HFFc6 (cell line): Measurements from ENCODE around the gene PTDSS2. TPM values are rescaled to one million over a fixed set of nuclear protein-coding genes. Genes with fewer than 3 reads are reported as not detected.
A peak's percentile ranks its signal among the peaks of the same experiment; 100 is the strongest.
"Not testable (repeated sequence)": the region's sequence is repeated elsewhere in the genome, so short reads cannot be mapped to it uniquely, and the experiment has no call there.

Source experiments
- DNase-seq: peaks from one replicate; pipeline ENCODE4 v3.0.0-alpha.2; 2018
- H3K27ac Mint-ChIP-seq: 2 replicates; pipeline ENCODE4 v1.8.0; 2020; ENCODE audit warnings: mild to moderate bottlenecking, mixed read lengths
- H3K27me3 Mint-ChIP-seq: 2 replicates; pipeline ENCODE4 v1.8.0; 2021; ENCODE audit warnings: mild to moderate bottlenecking, moderate library complexity, mixed read lengths; ENCODE audit not compliant: insufficient read depth
- H3K36me3 Mint-ChIP-seq: 2 replicates; pipeline ENCODE4 v1.8.0; 2021; ENCODE audit warnings: low read depth, mixed read lengths
- H3K4me1 Mint-ChIP-seq: 2 replicates; pipeline ENCODE4 v1.8.0; 2020; ENCODE audit warnings: low read depth, mixed read lengths
- H3K4me3 Mint-ChIP-seq: 2 replicates; pipeline ENCODE4 v1.8.0; 2020; ENCODE audit warnings: mild to moderate bottlenecking, moderate library complexity, mixed read lengths
- H3K9me3 Mint-ChIP-seq: 2 replicates; pipeline ENCODE4 v1.8.0; 2020; ENCODE audit warnings: mild to moderate bottlenecking, mixed read lengths
- CTCF ChIP-seq: fragments of 200-600 bp; sonication (generic); IDR thresholded peaks from 2 replicates; pipeline ENCODE4 v1.5.0; 2021; ENCODE audit warnings: antibody characterized with exemption, mild to moderate bottlenecking
- total RNA-seq, 6 experiments: library from RNA; stranded (reverse); fragmentation: NEBNext Ultra II Directional; extraction: Animal tissue kit (Norgen Biotek cat#: 25700); gene quantifications; 2 replicates in 1 of 6; 3 replicates in 5 of 6; pipeline ENCODE4 v1.2.3, GENCODE V29; 2021

PTDSS2 gene
- total RNA-seq, 6 experiments from 2014 or later, result 23.3 to 34.5 (median 27.2) TPM

- peaks cover 43% of the 10 kb centered on the region for H3K36me3 Mint-ChIP-seq
- H3K27ac Mint-ChIP-seq, result no peak overlapping the region
- no peak for TF ChIP-seq CTCF
- no peak for DNase-seq
- H3K4me3 Mint-ChIP-seq, result no peak overlapping the region
- peaks cover 6% of the 10 kb centered on the region for H3K4me1 Mint-ChIP-seq
- no peaks in the 10 kb centered on the region; the same call in none of the 2 replicates for H3K27me3 Mint-ChIP-seq
- H3K9me3 Mint-ChIP-seq, result peaks cover 18% of the 10 kb centered on the region
These were observed 62.9 kb downstream of the PTDSS2 start for GRCh38 chr11:512761-513595.

GRCh38 chr11:514606-515005 is 64.5 kb downstream of the PTDSS2 start:
- H3K9me3 Mint-ChIP-seq, result peaks cover 18% of the 10 kb centered on the region
- DNase-seq, result no peak
- peaks cover 43% of the 10 kb centered on the region for H3K36me3 Mint-ChIP-seq
- H3K4me1 Mint-ChIP-seq, result peaks cover 8% of the 10 kb centered on the region; the same call in 1 of the 2 replicates
- H3K27me3 Mint-ChIP-seq, result no peaks in the 10 kb centered on the region; the same call in none of the 2 replicates
- no peak overlapping the region for H3K4me3 Mint-ChIP-seq
- no peak overlapping the region for H3K27ac Mint-ChIP-seq
- no peak for TF ChIP-seq CTCF

GRCh38 chr11:515131-515530 is 65.1 kb downstream of the PTDSS2 start:
- no peak for TF ChIP-seq CTCF
- H3K27me3 Mint-ChIP-seq, result no peaks in the 10 kb centered on the region; the same call in 1 of the 2 replicates
- no peak overlapping the region for H3K27ac Mint-ChIP-seq
- peaks cover 18% of the 10 kb centered on the region for H3K9me3 Mint-ChIP-seq
- H3K4me1 Mint-ChIP-seq, result peaks cover 8% of the 10 kb centered on the region; the same call in 1 of the 2 replicates
- H3K36me3 Mint-ChIP-seq, result peaks cover 38% of the 10 kb centered on the region
- no peak overlapping the region for H3K4me3 Mint-ChIP-seq
- DNase-seq, result no peak

GRCh38 chr11:516400-516799 is 66.3 kb downstream of the PTDSS2 start:
- Mint-ChIP-seq H3K27me3 (no peaks in the 10 kb centered on the region; the same call in 1 of the 2 replicates), H3K4me1 (peaks cover 8% of the 10 kb centered on the region; the same call in 1 of the 2 replicates), H3K9me3 (peaks cover 18% of the 10 kb centered on the region), H3K4me3 (no peak overlapping the region), H3K27ac (peak overlapping the region; percentile 19; the same call in 1 of the 2 replicates), H3K36me3 (peaks cover 45% of the 10 kb centered on the region)
- TF ChIP-seq CTCF, result no peak
- no peak for DNase-seq

- peaks cover 42% of the 10 kb centered on the region for H3K36me3 Mint-ChIP-seq
- not testable (repeated sequence) for H3K4me1 Mint-ChIP-seq, H3K4me3 Mint-ChIP-seq, H3K27me3 Mint-ChIP-seq, DNase-seq
- peaks cover 18% of the 10 kb centered on the region for H3K9me3 Mint-ChIP-seq
- peak overlapping the region; percentile 91 for H3K27ac Mint-ChIP-seq
These were observed 67.0 kb downstream of the PTDSS2 start for GRCh38 chr11:516918-517685.
